Measurements from ENCODE around the gene FARS2.

DNA sequence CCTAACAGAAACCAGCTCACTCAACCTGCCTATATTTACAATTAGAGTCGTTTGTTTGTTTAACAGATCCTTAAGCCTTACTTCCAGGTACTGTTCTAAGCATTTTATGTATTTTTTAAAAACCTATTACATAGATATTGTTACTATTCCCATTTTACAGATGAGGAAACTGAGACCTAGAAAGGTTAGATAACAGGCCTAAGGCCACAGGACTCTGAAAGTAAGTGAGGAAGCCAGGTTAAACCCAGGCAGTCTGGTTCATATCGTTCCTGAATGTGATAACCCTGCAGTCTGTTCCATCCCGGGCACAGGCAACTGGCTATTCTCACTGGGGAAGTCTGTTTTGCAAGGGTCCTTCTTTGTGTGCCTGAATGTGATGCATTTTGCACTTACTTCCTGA lies 322.2 kb downstream of the FARS2 start:
- TF ChIP-seq, protein P1, sequence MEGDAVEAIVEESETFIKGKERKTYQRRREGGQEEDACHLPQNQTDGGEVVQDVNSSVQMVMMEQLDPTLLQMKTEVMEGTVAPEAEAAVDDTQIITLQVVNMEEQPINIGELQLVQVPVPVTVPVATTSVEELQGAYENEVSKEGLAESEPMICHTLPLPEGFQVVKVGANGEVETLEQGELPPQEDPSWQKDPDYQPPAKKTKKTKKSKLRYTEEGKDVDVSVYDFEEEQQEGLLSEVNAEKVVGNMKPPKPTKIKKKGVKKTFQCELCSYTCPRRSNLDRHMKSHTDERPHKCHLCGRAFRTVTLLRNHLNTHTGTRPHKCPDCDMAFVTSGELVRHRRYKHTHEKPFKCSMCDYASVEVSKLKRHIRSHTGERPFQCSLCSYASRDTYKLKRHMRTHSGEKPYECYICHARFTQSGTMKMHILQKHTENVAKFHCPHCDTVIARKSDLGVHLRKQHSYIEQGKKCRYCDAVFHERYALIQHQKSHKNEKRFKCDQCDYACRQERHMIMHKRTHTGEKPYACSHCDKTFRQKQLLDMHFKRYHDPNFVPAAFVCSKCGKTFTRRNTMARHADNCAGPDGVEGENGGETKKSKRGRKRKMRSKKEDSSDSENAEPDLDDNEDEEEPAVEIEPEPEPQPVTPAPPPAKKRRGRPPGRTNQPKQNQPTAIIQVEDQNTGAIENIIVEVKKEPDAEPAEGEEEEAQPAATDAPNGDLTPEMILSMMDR (IDR thresholded peaks at IDR 0.05), result no peak
- no peak for TF ChIP-seq POLR2A (IDR thresholded peaks at IDR 0.05)
- TF ChIP-seq POLR2AphosphoS5 (IDR thresholded peaks at IDR 0.05), result no peak
